HepG2 (cell line): ENCODE results near the gene NEUROD4. TPM values are rescaled to one million over a fixed set of nuclear protein-coding genes. Genes with fewer than 3 reads are reported as not detected.
A peak's percentile ranks its signal among the peaks of the same experiment; 100 is the strongest.

ENCODE experiments used
- ATAC-seq: fragments of 200-7000 bp; cut with Tn5 transposase; 3 replicates; pipeline ENCODE4 v1.9.1; 2020; ENCODE audit warnings: mild to moderate bottlenecking, moderate library complexity
- BruUV-seq: library from RNA; stranded (reverse); fragments of 400-500 nt; replicated peaks from 2 replicates; lab custom pipeline; 2021; lab: Mats Ljungman, UMichigan
- CTCF ChIA-PET: fragments of 300-600 bp; formaldehyde crosslinking; extraction: SDS; loops from one replicate; lab custom pipeline; 2021; ENCODE audit warnings: low total read pairs, inconsistent platforms, low intra/inter-chr PET ratio; lab: Yijun Ruan, JAX
- POLR2A ChIA-PET: fragments of 350-600 bp; sonication (Branson Sonifier 250); formaldehyde crosslinking; loops from one replicate; lab custom pipeline; 2020; ENCODE audit warnings: antibody characterized with exemption, inconsistent platforms; lab: Yijun Ruan, JAX
- DNase-seq: peaks from one replicate; pipeline ENCODE4 v3.0.0-alpha.2; 2015; ENCODE audit warnings: low spot score
- FAIRE-seq: peaks from 3 replicates; lab custom pipeline; 2011; peaks lifted over from hg19 to GRCh38; lab: Jason Lieb, UNC
- H2AFZ ChIP-seq: one replicate; pipeline ENCODE4 v1.6.1; 2011; ENCODE audit warnings: low read length, inconsistent platforms
- H3K27ac ChIP-seq: fragments of 300-600 bp; 3 replicates; pipeline ENCODE4 v1.8.0; 2011; ENCODE audit warnings: mixed run types, mild to moderate bottlenecking, mixed read lengths, low read length, inconsistent platforms; ENCODE audit not compliant: insufficient read depth; ENCODE audit errors: extremely low read length
- H3K27me3 ChIP-seq, 2 experiments: fragments of 200-600 bp in 1 of 2; 2 replicates in 1 of 2; 3 replicates in 1 of 2; pipeline versions ENCODE4 v1.6.0 to v1.8.0; 2011; ENCODE audit warnings: low read length in 2 of 2, mild to moderate bottlenecking in 2 of 2, moderate library complexity in 2 of 2, inconsistent platforms in 1 of 2; ENCODE audit not compliant: insufficient read depth in 2 of 2, control insufficient read depth in 1 of 2
- H3K36me3 ChIP-seq, 2 experiments: fragments of 200-600 bp in 1 of 2; replicated peaks in 1 of 2; 2 replicates in 1 of 2; 3 replicates in 1 of 2; pipeline versions ENCODE4 v1.5.1 to v1.8.0; 2011; ENCODE audit warnings: low read length in 2 of 2, inconsistent platforms in 1 of 2; ENCODE audit not compliant: insufficient read depth in 2 of 2, control insufficient read depth in 1 of 2
- H3K4me1 ChIP-seq: 2 replicates; pipeline ENCODE4 v1.5.1; 2012; ENCODE audit warnings: low read length, inconsistent platforms; ENCODE audit not compliant: insufficient read depth
- H3K4me2 ChIP-seq: 2 replicates; pipeline ENCODE4 v1.6.0; 2011; ENCODE audit warnings: low read depth, low read length, inconsistent platforms
- H3K4me3 ChIP-seq, 3 experiments: fragments of 200-600 bp in 1 of 3; sonication (generic), shearing (Covaris generic) in 1 of 3; replicated peaks in 1 of 3; 2 replicates each; pipeline ENCODE4 v1.5.1; 2011 to 2016; ENCODE audit warnings: low read length in 3 of 3, inconsistent platforms in 2 of 3, low read depth in 2 of 3, mild to moderate bottlenecking in 2 of 3, control low read depth in 1 of 3, mixed read lengths in 1 of 3; ENCODE audit not compliant: insufficient read depth in 1 of 3
- H3K79me2 ChIP-seq: one replicate; pipeline ENCODE4 v1.6.1; 2011; ENCODE audit warnings: low read length, inconsistent platforms; ENCODE audit not compliant: insufficient read depth
- H3K9ac ChIP-seq: 2 replicates; pipeline ENCODE4 v1.6.0; 2011; ENCODE audit warnings: mild to moderate bottlenecking, low read depth, low read length, inconsistent platforms; ENCODE audit not compliant: insufficient read depth
- H3K9me3 ChIP-seq: 2 replicates; pipeline ENCODE4 v1.5.1; 2012; ENCODE audit warnings: mild to moderate bottlenecking, low read length
- H4K20me1 ChIP-seq: 2 replicates; pipeline ENCODE4 v1.6.0; 2011; ENCODE audit warnings: inconsistent platforms, mild to moderate bottlenecking, low read length, moderate library complexity; ENCODE audit not compliant: insufficient read depth
- ARNT ChIP-seq: fragments of 450-650 bp; IDR thresholded peaks from 2 replicates; pipeline ENCODE4 v1.6.1; 2017
- CEBPB ChIP-seq: IDR thresholded peaks from 2 replicates; pipeline ENCODE4 v1.6.1; 2011; ENCODE audit warnings: low read depth, low read length, improper control_type of control experiment, borderline replicate concordance
- FOXA3 ChIP-seq: IDR thresholded peaks from 2 replicates; pipeline ENCODE4 v1.6.1; 2016; ENCODE audit warnings: missing genetic modification reagents, missing compliant biosample characterization
- ZNF24 ChIP-seq: fragments of 450-650 bp; IDR thresholded peaks from 2 replicates; pipeline ENCODE4 v1.6.1; 2017; ENCODE audit warnings: antibody characterized with exemption, mild to moderate bottlenecking
- ZNF263 ChIP-seq: sonication (generic); formaldehyde crosslinking; IDR thresholded peaks from 2 replicates; pipeline ENCODE4 v1.4.0; 2020; ENCODE audit warnings: missing genetic modification reagents
- ZNF766 ChIP-seq: sonication (generic); formaldehyde crosslinking; IDR thresholded peaks from 2 replicates; pipeline ENCODE4 v1.5.0; 2020; ENCODE audit warnings: missing genetic modification reagents, borderline replicate concordance
- ZNF776 ChIP-seq: sonication (generic); formaldehyde crosslinking; IDR thresholded peaks from 2 replicates; pipeline ENCODE4 v1.4.0; 2020; ENCODE audit warnings: mild to moderate bottlenecking, missing genetic modification reagents
- WGBS: methylation state at CpG from one replicate; pipeline ENCODE4 v1.1.6; 2017; ENCODE audit warnings: low lambda C conversion rate; 5-methylcytosine and 5-hydroxymethylcytosine counted together
- in situ Hi-C: cut with HindIII; loops from 2 replicates; pipeline ENCODE4 v1.10.0; 2017; ENCODE audit warnings: low pct_unique_long_range_greater_than_20kb; ENCODE audit not compliant: extremely low pct_ligation_motif_present
- intact Hi-C: fragments of 100-400 bp; cut with micrococcal nuclease; formaldehyde crosslinking; loops from one replicate; pipeline ENCODE4 v1.10.0; 2022; ENCODE audit not compliant: unreplicated experiment
- polyA plus RNA-seq, 8 experiments: library from polyadenylated mRNA; depleted of rRNA in 3 of 8; stranded (reverse) in 7 of 8; unstranded in 1 of 8; fragments of >200 nt; fragmentation: Illumina TruSeq in 4 of 8; extraction: Trizol in 4 of 8; gene quantifications; 2 replicates each; pipeline versions ENCODE4 v1.2.1 to v1.2.3, GENCODE V29; 2011 to 2016; ENCODE audit warnings: low read depth in 4 of 8, missing spikeins in 1 of 8, mixed read lengths in 1 of 8; ENCODE audit not compliant: insufficient read depth in 1 of 8
- total RNA-seq, 5 experiments: library from RNA; depleted of rRNA; stranded (reverse); fragments of >200 nt; fragmentation: Illumina TruSeq; extraction: Trizol; gene quantifications; 2 replicates each; pipeline ENCODE4 v1.2.3, GENCODE V29; 2016; ENCODE audit warnings: low read depth in 1 of 5
- TF ChIP-seq, protein P1 (sequence below): sonication (generic); formaldehyde crosslinking; IDR thresholded peaks from 2 replicates; pipeline ENCODE4 v1.4.0; 2020; ENCODE audit warnings: missing genetic modification reagents, borderline replicate concordance
- TF ChIP-seq, protein P2 (sequence below), 2 experiments: IDR thresholded peaks; 2 replicates each; pipeline ENCODE4 v1.6.1; 2011 to 2012; ENCODE audit warnings: low read length in 2 of 2, borderline replicate concordance in 1 of 2, low read depth in 1 of 2, mild to moderate bottlenecking in 1 of 2, moderate library complexity in 1 of 2
- TF ChIP-seq, protein P3 (sequence below): sonication (generic); formaldehyde crosslinking; IDR thresholded peaks from 2 replicates; pipeline ENCODE4 v1.5.0; 2020; ENCODE audit warnings: missing genetic modification reagents

Gene NEUROD4
- total and polyA plus RNA-seq, 2 of the 13 experiments (the other 11 are each of a cell fraction or from before 2014, with no cell fraction given): not detected

DNA sequence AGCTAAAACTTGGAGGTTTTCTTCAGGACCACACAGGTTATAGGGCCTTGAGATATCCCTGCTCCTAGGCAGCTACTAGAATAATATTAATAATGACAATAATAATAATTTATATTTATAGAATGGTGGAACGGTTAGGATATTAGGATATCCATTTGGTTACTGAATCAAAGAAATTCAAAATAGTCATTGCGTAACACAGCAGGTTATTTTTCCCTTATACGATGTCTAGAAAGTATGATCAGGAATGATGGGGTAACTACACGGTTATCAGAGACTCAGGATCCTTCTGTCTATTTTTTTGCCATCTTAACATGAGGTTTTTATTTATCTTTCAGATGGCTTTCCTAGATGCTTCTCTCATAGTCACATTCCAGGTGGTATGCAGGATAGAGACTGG lies 39.0 kb downstream of the NEUROD4 start:
- no peaks in the 10 kb centered on the region for H3K79me2 ChIP-seq
- no peak for DNase-seq
- H3K4me1 ChIP-seq: no peaks in the 10 kb centered on the region
- POLR2A ChIA-PET: no interaction called here
- peak; percentile 58 for TF ChIP-seq CEBPB
- TF ChIP-seq, protein P1, sequence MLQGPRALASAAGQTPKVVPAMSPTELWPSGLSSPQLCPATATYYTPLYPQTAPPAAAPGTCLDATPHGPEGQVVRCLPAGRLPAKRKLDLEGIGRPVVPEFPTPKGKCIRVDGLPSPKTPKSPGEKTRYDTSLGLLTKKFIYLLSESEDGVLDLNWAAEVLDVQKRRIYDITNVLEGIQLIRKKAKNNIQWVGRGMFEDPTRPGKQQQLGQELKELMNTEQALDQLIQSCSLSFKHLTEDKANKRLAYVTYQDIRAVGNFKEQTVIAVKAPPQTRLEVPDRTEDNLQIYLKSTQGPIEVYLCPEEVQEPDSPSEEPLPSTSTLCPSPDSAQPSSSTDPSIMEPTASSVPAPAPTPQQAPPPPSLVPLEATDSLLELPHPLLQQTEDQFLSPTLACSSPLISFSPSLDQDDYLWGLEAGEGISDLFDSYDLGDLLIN (CRISPR knock-in tag): no peak
- TF ChIP-seq, all 625 proteins: peak for 1
- intact Hi-C loops (no loop called here), in situ Hi-C loops (loop anchor here (25.0 kb wide), 1 partner anchor 296 kb away; no protein-coding TSS in a partner anchor)
- H3K4me2 ChIP-seq: no peak overlapping the region
- H3K4me3 ChIP-seq: no peak overlapping the region
- no peak overlapping the region for H2AFZ ChIP-seq
- no peak overlapping the region for H3K27ac ChIP-seq
- no peaks in the 10 kb centered on the region; a peak in 1 of 5 replicates for H3K27me3 ChIP-seq
- H3K36me3 ChIP-seq: no peaks in the 10 kb centered on the region
- no TSS peak for BruUV-seq
- CTCF ChIA-PET: no interaction called here
- no peaks in the 10 kb centered on the region for H4K20me1 ChIP-seq
- H3K9ac ChIP-seq: no peak overlapping the region
- WGBS: 21% methylated on average over 4 of the region's 4 CpGs
- ATAC-seq: no peak
- no peak for FAIRE-seq
- H3K9me3 ChIP-seq: no peaks in the 10 kb centered on the region

DNA sequence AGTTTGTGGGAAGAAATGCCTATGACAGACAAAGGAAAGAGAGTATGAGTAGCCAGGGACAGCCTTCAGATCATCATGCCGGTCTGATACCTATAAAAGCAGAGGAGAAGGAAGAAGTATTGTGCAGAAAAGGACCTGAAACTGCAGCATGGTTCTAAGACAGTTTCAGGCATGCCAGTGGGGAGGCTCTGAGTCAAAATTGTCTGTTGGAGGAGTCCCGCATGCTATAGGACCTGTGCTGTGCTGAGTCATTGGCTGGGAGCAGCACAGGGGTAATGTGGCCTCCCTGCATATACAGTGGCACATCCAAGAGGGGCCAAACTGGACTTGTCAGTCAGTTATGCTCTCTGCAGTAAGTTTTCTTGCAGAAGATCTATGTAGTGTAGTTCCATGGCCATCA lies 40.7 kb downstream of the NEUROD4 start:
- no peaks in the 10 kb centered on the region; a peak in 3 of 5 replicates for H3K27me3 ChIP-seq
- no peaks in the 10 kb centered on the region for H3K79me2 ChIP-seq
- FAIRE-seq (no peak), ATAC-seq (no peak), DNase-seq (no peak)
- no peak overlapping the region for H3K4me2 ChIP-seq
- WGBS: 0% methylated on average over 1 of the region's 2 CpGs
- H3K4me1 ChIP-seq: no peaks in the 10 kb centered on the region
- H3K36me3 ChIP-seq: no peaks in the 10 kb centered on the region
- in situ Hi-C loops: loop anchor here (25.0 kb wide), 1 partner anchor 298 kb away; no protein-coding TSS in a partner anchor
- no peak overlapping the region for H3K27ac ChIP-seq
- POLR2A ChIA-PET: no interaction called here
- no TSS peak for BruUV-seq
- H3K4me3 ChIP-seq: no peak overlapping the region
- H4K20me1 ChIP-seq: no peaks in the 10 kb centered on the region
- no peak overlapping the region for H2AFZ ChIP-seq
- CTCF ChIA-PET: no interaction called here
- TF ChIP-seq FOXA3 (CRISPR knock-in tag): no peak
- TF ChIP-seq ZNF766 (CRISPR knock-in tag): no peak
- no peak for TF ChIP-seq ZNF263 (CRISPR knock-in tag)
- TF ChIP-seq, protein P2, sequence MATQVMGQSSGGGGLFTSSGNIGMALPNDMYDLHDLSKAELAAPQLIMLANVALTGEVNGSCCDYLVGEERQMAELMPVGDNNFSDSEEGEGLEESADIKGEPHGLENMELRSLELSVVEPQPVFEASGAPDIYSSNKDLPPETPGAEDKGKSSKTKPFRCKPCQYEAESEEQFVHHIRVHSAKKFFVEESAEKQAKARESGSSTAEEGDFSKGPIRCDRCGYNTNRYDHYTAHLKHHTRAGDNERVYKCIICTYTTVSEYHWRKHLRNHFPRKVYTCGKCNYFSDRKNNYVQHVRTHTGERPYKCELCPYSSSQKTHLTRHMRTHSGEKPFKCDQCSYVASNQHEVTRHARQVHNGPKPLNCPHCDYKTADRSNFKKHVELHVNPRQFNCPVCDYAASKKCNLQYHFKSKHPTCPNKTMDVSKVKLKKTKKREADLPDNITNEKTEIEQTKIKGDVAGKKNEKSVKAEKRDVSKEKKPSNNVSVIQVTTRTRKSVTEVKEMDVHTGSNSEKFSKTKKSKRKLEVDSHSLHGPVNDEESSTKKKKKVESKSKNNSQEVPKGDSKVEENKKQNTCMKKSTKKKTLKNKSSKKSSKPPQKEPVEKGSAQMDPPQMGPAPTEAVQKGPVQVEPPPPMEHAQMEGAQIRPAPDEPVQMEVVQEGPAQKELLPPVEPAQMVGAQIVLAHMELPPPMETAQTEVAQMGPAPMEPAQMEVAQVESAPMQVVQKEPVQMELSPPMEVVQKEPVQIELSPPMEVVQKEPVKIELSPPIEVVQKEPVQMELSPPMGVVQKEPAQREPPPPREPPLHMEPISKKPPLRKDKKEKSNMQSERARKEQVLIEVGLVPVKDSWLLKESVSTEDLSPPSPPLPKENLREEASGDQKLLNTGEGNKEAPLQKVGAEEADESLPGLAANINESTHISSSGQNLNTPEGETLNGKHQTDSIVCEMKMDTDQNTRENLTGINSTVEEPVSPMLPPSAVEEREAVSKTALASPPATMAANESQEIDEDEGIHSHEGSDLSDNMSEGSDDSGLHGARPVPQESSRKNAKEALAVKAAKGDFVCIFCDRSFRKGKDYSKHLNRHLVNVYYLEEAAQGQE (IDR thresholded peaks at IDR 0.05; ENCODE audit: borderline replicate concordance in 1 of 2, low read depth in 1 of 2, low read length in 2 of 2): no peak
- no peak for TF ChIP-seq ZNF776
- TF ChIP-seq ARNT: no peak
- TF ChIP-seq, protein P3, sequence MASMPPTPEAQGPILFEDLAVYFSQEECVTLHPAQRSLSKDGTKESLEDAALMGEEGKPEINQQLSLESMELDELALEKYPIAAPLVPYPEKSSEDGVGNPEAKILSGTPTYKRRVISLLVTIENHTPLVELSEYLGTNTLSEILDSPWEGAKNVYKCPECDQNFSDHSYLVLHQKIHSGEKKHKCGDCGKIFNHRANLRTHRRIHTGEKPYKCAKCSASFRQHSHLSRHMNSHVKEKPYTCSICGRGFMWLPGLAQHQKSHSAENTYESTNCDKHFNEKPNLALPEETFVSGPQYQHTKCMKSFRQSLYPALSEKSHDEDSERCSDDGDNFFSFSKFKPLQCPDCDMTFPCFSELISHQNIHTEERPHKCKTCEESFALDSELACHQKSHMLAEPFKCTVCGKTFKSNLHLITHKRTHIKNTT: no peak
- no peak for TF ChIP-seq ZNF24
- H3K9ac ChIP-seq: no peak overlapping the region
- no peaks in the 10 kb centered on the region for H3K9me3 ChIP-seq
- intact Hi-C loops: loop anchor here (10.0 kb wide), 1 partner anchor 306 kb away; no protein-coding TSS in a partner anchor
